Stomach (tissue), 9 donors: ENCODE data around the gene C19orf25. TPM values are rescaled to one million over a fixed set of nuclear protein-coding genes. Genes with fewer than 3 reads are reported as not detected.
"Not testable (repeated sequence)": the region's sequence is repeated elsewhere in the genome, so short reads cannot be mapped to it uniquely, and the experiment has no call there.

Source experiments
- DNase-seq, 2 donors: peaks; one replicate each; pipeline versions ENCODE4 v3.0.0 to v3.0.0-alpha.2; 2013 to 2019
- H3K27ac ChIP-seq, 5 donors: fragments of 200-600 bp in 4 of 5; sonication (generic) in 4 of 5; one replicate each; pipeline ENCODE4 v1.5.1; 2013 to 2019; ENCODE audit warnings: mild to moderate bottlenecking in 1 of 5, moderate library complexity in 1 of 5
- H3K27me3 ChIP-seq, 3 donors: fragments of 200-600 bp; sonication (generic); one replicate each; pipeline ENCODE4 v1.5.1; 2017 to 2019; ENCODE audit warnings: mixed run types in 1 of 3
- H3K36me3 ChIP-seq, 4 donors: fragments of 200-600 bp; sonication (generic); 1 replicate in 3 of 4; 2 replicates in 1 of 4; pipeline ENCODE4 v1.5.1; 2016 to 2019
- H3K4me1 ChIP-seq, 4 donors: fragments of 200-600 bp; sonication (generic); one replicate each; pipeline ENCODE4 v1.5.1; 2016 to 2019
- H3K4me3 ChIP-seq, 4 donors: fragments of 200-600 bp; sonication (generic) in 3 of 4; one replicate each; pipeline ENCODE4 v1.5.1; 2016 to 2019; ENCODE audit warnings: mild to moderate bottlenecking in 1 of 4
- H3K9me3 ChIP-seq, 4 donors: fragments of 200-600 bp; sonication (generic); one replicate each; pipeline ENCODE4 v1.5.1; 2016 to 2019
- EP300 ChIP-seq: sonication (generic); formaldehyde crosslinking; IDR thresholded peaks from one replicate; pipeline ENCODE4 v1.6.1; 2017; ENCODE audit warnings: antibody characterized with exemption
- POLR2A ChIP-seq, 4 donors: fragments of 450-650 bp; IDR thresholded peaks; one replicate each; pipeline ENCODE4 v1.6.1; 2016; ENCODE audit warnings: antibody characterized with exemption in 4 of 4, control low read depth in 2 of 4, mild to moderate bottlenecking in 1 of 4, moderate library complexity in 1 of 4
- POLR2AphosphoS5 ChIP-seq, 3 donors: sonication (generic); formaldehyde crosslinking; IDR thresholded peaks; one replicate each; pipeline ENCODE4 v1.6.1; 2016; ENCODE audit warnings: antibody characterized with exemption in 3 of 3
- WGBS, 5 donors: extraction: QIAGEN DNeasy Blood & Tissue Kit in 3 of 5; methylation state at CpG; one replicate each; pipeline versions ENCODE4 v1.1.5 to v1.1.7; 2013 to 2018; 5-methylcytosine and 5-hydroxymethylcytosine counted together
- intact Hi-C: fragments of 100-400 bp; cut with DNase I; formaldehyde crosslinking; loops from one replicate; pipeline ENCODE4 v1.15.1; 2023; ENCODE audit warnings: low total_unique reads
- polyA plus RNA-seq, 3 donors: library from polyadenylated mRNA; stranded (reverse); fragments of 200-250 nt; gene quantifications; one replicate each; pipeline ENCODE4 v1.2.3, GENCODE V29; 2013
- total RNA-seq, 5 donors: library from RNA; depleted of rRNA; stranded (reverse); fragments of >200 nt; gene quantifications; one replicate each; pipeline versions ENCODE4 v1.1.0 to v1.2.3, GENCODE V29; 2014 to 2016
- TF ChIP-seq, protein P1 (sequence below), 7 experiments: fragments of 450-650 bp in 4 of 7; fragments of 200-600 bp in 3 of 7; sonication (generic) in 3 of 7; IDR thresholded peaks; one replicate each; pipeline ENCODE4 v1.5.1; 2016 to 2019; ENCODE audit warnings: antibody characterized with exemption in 7 of 7, control low read depth in 2 of 7, mild to moderate bottlenecking in 1 of 7
- donor health status: healthy with polysubstance abuse.
- donor health status: Bipolar disorder and iron deficiency.
- donor health status: healthy.

Gene C19orf25
- total and polyA plus RNA-seq, 8 donors = 5.4 to 84.3 (median 29.1) TPM

GRCh38 chr19:1520203-1520780 is 41.3 kb upstream of the C19orf25 start:
- Histone ChIP-seq H3K36me3 (no peaks in the 10 kb centered on the region), H3K4me3 (no peak overlapping the region), H3K27ac (no peak overlapping the region), H3K9me3 (no peaks in the 10 kb centered on the region), H3K27me3 (peaks cover 7 to 76% (median 27%) of the 10 kb centered on the region in 3 donors), H3K4me1 (peaks cover 0 to 15% (median 10%) of the 10 kb centered on the region in 4 donors)
- DNase-seq = no peak
- WGBS, 5 donors = 70 to 77% (median 73%) methylated on average over 12 to 17 of the region's 17 CpGs
- intact Hi-C loops = no loop called here
- no peak for TF ChIP-seq POLR2AphosphoS5 (IDR thresholded peaks at IDR 0.05)
- no peak for TF ChIP-seq POLR2A (IDR thresholded peaks at IDR 0.05)

- H3K27ac ChIP-seq, intact Hi-C loops, H3K36me3 ChIP-seq, H3K4me3 ChIP-seq, H3K9me3 ChIP-seq, DNase-seq: not testable (repeated sequence)
- WGBS, 5 donors = 80 to 88% (median 81%) methylated on average over 4 to 8 of the region's 8 CpGs
- Histone ChIP-seq H3K4me1 (peaks cover 0 to 13% (median 10%) of the 10 kb centered on the region in 4 donors), H3K27me3 (peaks cover 2 to 76% (median 22%) of the 10 kb centered on the region in 3 donors)
Measured at GRCh38 chr19:1519802-1520201, 40.8 kb upstream of the C19orf25 start.

DNA sequence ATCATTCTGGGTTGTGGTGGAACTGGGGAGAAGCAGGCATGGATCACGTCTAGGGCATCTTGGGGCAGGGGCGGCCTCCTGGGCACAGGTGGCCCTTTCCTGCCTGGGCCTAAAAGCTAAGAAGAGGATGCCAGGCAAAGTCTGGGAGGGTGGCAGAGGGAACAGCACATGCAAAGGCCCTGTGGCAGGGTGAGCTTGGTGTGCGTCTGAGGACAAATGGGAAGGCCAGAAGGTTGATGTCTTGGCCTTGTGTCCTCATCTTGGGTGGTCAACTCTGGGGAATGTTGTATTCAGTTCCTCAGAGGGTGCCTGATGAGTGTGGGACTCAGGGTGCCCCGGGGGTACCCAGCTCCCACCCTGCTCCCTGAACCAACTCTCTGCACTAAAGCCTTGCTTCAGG is 39.5 kb upstream of the C19orf25 start:
- Histone ChIP-seq H3K27me3 (peaks cover 2 to 76% (median 18%) of the 10 kb centered on the region in 3 donors), H3K27ac (no peak overlapping the region), H3K36me3 (no peaks in the 10 kb centered on the region), H3K9me3 (no peaks in the 10 kb centered on the region), H3K4me1 (peaks cover 3 to 6% (median 5%) of the 10 kb centered on the region in 4 donors), H3K4me3 (no peak overlapping the region)
- DNase-seq = no peak
- TF ChIP-seq POLR2AphosphoS5 (IDR thresholded peaks at IDR 0.05) (no peak), EP300 (no peak), POLR2A (IDR thresholded peaks at IDR 0.05) (no peak)
- TF ChIP-seq, protein P1, sequence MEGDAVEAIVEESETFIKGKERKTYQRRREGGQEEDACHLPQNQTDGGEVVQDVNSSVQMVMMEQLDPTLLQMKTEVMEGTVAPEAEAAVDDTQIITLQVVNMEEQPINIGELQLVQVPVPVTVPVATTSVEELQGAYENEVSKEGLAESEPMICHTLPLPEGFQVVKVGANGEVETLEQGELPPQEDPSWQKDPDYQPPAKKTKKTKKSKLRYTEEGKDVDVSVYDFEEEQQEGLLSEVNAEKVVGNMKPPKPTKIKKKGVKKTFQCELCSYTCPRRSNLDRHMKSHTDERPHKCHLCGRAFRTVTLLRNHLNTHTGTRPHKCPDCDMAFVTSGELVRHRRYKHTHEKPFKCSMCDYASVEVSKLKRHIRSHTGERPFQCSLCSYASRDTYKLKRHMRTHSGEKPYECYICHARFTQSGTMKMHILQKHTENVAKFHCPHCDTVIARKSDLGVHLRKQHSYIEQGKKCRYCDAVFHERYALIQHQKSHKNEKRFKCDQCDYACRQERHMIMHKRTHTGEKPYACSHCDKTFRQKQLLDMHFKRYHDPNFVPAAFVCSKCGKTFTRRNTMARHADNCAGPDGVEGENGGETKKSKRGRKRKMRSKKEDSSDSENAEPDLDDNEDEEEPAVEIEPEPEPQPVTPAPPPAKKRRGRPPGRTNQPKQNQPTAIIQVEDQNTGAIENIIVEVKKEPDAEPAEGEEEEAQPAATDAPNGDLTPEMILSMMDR (IDR thresholded peaks at IDR 0.05) = no peak
- intact Hi-C loops = no loop called here
- WGBS, 5 donors = 75 to 96% (median 87%) methylated on average over 4 of the region's 4 CpGs

DNA sequence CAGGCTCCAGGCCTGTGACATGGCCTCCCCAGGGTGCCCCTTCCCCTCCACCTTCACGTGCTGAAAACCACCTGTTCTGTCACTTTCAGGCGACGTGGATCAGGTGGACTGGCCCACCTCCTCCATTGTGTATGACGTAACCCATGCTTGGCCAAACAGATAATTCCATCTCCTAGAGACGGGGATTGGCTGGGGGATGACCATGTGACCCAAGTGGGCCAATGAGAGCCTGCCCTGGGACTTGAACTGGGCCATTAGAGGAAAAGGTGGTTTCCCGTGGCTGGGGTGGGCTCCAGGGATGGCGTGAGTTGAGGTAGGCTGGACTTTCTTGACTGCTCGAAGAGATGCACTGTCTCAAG is 37.4 kb upstream of the C19orf25 start:
- WGBS, 5 donors = 66 to 76% (median 72%) methylated on average over 8 of the region's 8 CpGs
- no peak overlapping the region for H3K27ac ChIP-seq
- H3K4me1 ChIP-seq = peaks cover 12 to 27% (median 18%) of the 10 kb centered on the region in 4 donors
- no peak for DNase-seq
- no peaks in the 10 kb centered on the region for H3K9me3 ChIP-seq
- TF ChIP-seq, protein P1 (IDR thresholded peaks at IDR 0.05) = no peak
- intact Hi-C loops = no loop called here
- H3K36me3 ChIP-seq = no peaks in the 10 kb centered on the region
- H3K4me3 ChIP-seq = no peak overlapping the region
- H3K27me3 ChIP-seq = peaks cover 14 to 78% (median 27%) of the 10 kb centered on the region in 3 donors

DNA sequence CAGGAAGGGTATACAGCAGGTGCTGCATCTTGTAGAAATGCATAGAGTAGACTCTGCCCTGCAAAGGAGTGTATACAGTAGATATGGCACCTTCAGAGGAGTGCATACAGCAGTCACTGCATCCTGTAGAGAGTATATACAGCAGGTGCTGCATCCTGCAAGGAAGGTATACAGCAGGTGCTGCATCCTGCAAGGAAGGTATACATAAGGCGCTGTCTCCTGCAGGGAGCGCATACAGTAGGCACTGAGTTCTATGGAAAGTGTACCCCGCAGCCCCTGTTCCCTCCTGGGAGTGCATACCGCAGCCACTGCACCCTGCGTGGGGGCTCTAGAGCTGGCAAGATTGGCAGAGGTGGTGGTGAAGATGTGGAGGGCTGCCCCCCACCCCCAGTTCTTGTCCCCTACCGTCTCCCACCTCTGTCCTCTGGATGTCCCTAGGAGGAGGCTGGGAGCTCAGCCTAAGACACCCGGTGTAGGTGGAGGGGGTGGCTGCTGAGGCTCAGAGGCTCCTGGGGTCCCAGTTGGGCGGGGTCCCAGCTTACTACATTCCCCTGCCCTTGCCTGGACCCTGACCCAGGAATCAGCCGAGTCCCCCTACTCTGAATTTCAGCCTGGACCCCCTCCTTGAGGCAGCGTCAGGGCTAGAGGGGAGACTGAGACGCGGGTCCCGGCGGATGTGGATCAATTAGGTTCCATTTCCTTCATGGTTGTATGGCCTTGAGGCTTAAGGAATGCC is 36.1 kb upstream of the C19orf25 start:
- DNase-seq = no peak
- Histone ChIP-seq H3K4me3 (no peak overlapping the region), H3K36me3 (no peaks in the 10 kb centered on the region), H3K4me1 (peaks cover 12 to 27% (median 21%) of the 10 kb centered on the region in 4 donors), H3K27ac (no peak overlapping the region), H3K9me3 (no peaks in the 10 kb centered on the region), H3K27me3 (peaks cover 14 to 82% (median 33%) of the 10 kb centered on the region in 3 donors)
- TF ChIP-seq EP300 (no peak), POLR2AphosphoS5 (IDR thresholded peaks at IDR 0.05) (no peak)
- 68 to 76% (median 69%) methylated on average over 13 to 14 of the region's 14 CpGs for WGBS, 5 donors
- intact Hi-C loops = no loop called here

DNA sequence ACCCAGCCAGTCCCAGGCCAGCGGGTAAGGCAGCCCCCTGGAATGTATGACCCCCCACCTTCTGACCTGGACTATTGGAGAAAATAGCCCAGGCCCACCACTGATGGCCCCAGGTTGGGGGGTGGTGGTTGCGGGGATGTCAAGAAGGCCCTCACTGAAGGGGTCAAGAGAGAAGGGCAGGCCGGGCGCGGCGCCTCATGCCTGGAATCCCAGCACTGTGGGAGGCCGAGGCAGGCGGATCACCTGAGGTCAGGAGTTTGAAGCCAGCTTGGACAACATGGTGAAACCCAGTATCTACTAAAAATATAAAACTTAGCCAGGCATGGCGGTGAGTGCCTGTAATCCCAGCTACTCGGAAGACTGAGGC is 35.3 kb upstream of the C19orf25 start:
- no peak for DNase-seq
- Histone ChIP-seq H3K4me3 (no peak overlapping the region), H3K27me3 (peaks cover 14 to 83% (median 33%) of the 10 kb centered on the region in 3 donors), H3K36me3 (no peaks in the 10 kb centered on the region), H3K27ac (no peak overlapping the region), H3K4me1 (peaks cover 12 to 27% (median 21%) of the 10 kb centered on the region in 4 donors), H3K9me3 (no peaks in the 10 kb centered on the region)
- TF ChIP-seq POLR2A (IDR thresholded peaks at IDR 0.05) (no peak), EP300 (no peak), POLR2AphosphoS5 (IDR thresholded peaks at IDR 0.05) (no peak)
- TF ChIP-seq, protein P1 (IDR thresholded peaks at IDR 0.05) = no peak
- intact Hi-C loops = no loop called here
- 60 to 81% (median 65%) methylated on average over 9 to 10 of the region's 10 CpGs for WGBS, 5 donors
